Activated naive CD8-positive, alpha-beta T cell treated with anti-CD3 and anti-CD28 coated beads, Interleukin-2, amount 50 U/mL, for 16 hours (primary cell): Measurements from ENCODE around the gene HEPACAM2.

Experiments
- DNase-seq: peaks from one replicate; pipeline ENCODE4 v3.0.0-alpha.2; 2020; ENCODE audit warnings: low read depth, low spot score

HEPACAM2 gene

GRCh38 chr7:93147363-93147762 is 78.9 kb downstream of the HEPACAM2 start:
- no peak for DNase-seq

GRCh38 chr7:93146472-93147141 is 79.7 kb downstream of the HEPACAM2 start:
- DNase-seq = no peak

GRCh38 chr7:93146036-93146435 is 80.2 kb downstream of the HEPACAM2 start:
- no peak for DNase-seq

GRCh38 chr7:93145354-93145753 is 80.9 kb downstream of the HEPACAM2 start:
- no peak for DNase-seq

- no peak for DNase-seq
Observed at GRCh38 chr7:93142127-93142526, 84.1 kb downstream of the HEPACAM2 start.

GRCh38 chr7:93140582-93141191 is 85.6 kb downstream of the HEPACAM2 start:
- DNase-seq = no peak

- no peak for DNase-seq
Observed at GRCh38 chr7:93138576-93138975, 87.7 kb downstream of the HEPACAM2 start.
